ENCODE data around the gene HOOK2. TPM values are rescaled to one million over a fixed set of nuclear protein-coding genes. Genes with fewer than 3 reads are reported as not detected.
A peak's percentile ranks its signal among the peaks of the same experiment; 100 is the strongest.

Gene HOOK2
- total RNA-seq (2016; rRNA removed; fragmentation: Illumina TruSeq; extraction: Trizol), result 7.3 and 12.9 TPM in 2 replicates
- total RNA-seq (2016; cell fraction: cytosol; rRNA removed; fragmentation: Illumina TruSeq; extraction: Trizol; ENCODE audit: low read depth), result 3.3 and 3.6 TPM in 2 replicates
- total RNA-seq (2016; cell fraction: insoluble cytoplasmic fraction; rRNA removed; fragmentation: Illumina TruSeq; extraction: Trizol), result 6.4 and 13.9 TPM in 2 replicates
- 2.8 and 3.5 TPM in 2 replicates for total RNA-seq (2016; cell fraction: membrane; rRNA removed; fragmentation: Illumina TruSeq; extraction: Trizol)
- 11.6 and 14.2 TPM in 2 replicates for total RNA-seq (2016; cell fraction: nucleus; rRNA removed; fragmentation: Illumina TruSeq; extraction: Trizol)
- 9.2 and 11.1 TPM in 2 replicates for polyA plus RNA-seq (2011; rRNA removed)
- 4.3 and 4.7 TPM in 2 replicates for polyA plus RNA-seq (2011; cell fraction: cytosol; rRNA removed)
- polyA plus RNA-seq (2011; cell fraction: nucleus; rRNA removed), result 77.7 and 77.9 TPM in 2 replicates
- 15.8 and 16.0 TPM in 2 replicates for polyA plus RNA-seq (2012)
- polyA plus RNA-seq (2016; cell fraction: cytosol; fragmentation: Illumina TruSeq; extraction: Trizol; ENCODE audit: low read depth), result 0.83 and 0.93 TPM in 2 replicates
- polyA plus RNA-seq (2016; cell fraction: insoluble cytoplasmic fraction; fragmentation: Illumina TruSeq; extraction: Trizol; ENCODE audit: low read depth), result 5.4 and 6.8 TPM in 2 replicates
- polyA plus RNA-seq (2016; cell fraction: membrane; fragmentation: Illumina TruSeq; extraction: Trizol; ENCODE audit: low read depth), result 1.6 and 1.7 TPM in 2 replicates
- polyA plus RNA-seq (2016; cell fraction: nucleus; fragmentation: Illumina TruSeq; extraction: Trizol; ENCODE audit: insufficient read depth, low read depth), result 55.0 and 69.3 TPM in 2 replicates
- 6.5 and 15.0 TPM in 2 replicates for polyA minus RNA-seq (2011; rRNA and poly(A)+ RNA removed; ENCODE audit: low replicate concordance)
- polyA minus RNA-seq (2011; cell fraction: cytosol; rRNA and poly(A)+ RNA removed), result 3.4 and 5.3 TPM in 2 replicates
- polyA minus RNA-seq (2011; cell fraction: nucleus; rRNA and poly(A)+ RNA removed), result 13.1 and 15.0 TPM in 2 replicates
- Bru-seq, nascent RNA, result percentile 61 among the genes with signal in this experiment
- BruChase-seq, experiment 1, labeled RNA remaining after a 6-hour chase, result percentile 66 among the genes with signal in this experiment
- BruChase-seq, experiment 2, labeled RNA remaining after a 2-hour chase, result percentile 57 among the genes with signal in this experiment
- long read RNA-seq, experiment 1, transcript HOOK2-201 (22 exons, 2,603 nt), result major isoform, 7 of 14 reads
- long read RNA-seq, experiment 1, partial matches to known transcripts, result 0 of 14 reads
- long read RNA-seq, experiment 1, other reads (novel, unspliced or antisense), result 6 of 14 reads
- long read RNA-seq, experiment 2, transcript HOOK2-201 (22 exons, 2,603 nt), result major isoform, 6 of 31 reads
- long read RNA-seq, experiment 2, partial matches to known transcripts, result 12 of 31 reads
- long read RNA-seq, experiment 2, other reads (novel, unspliced or antisense), result 13 of 31 reads

GRCh38 chr19:12774588-12775555 lies at the start of gene HOOK2:
HOOK2 (minus strand) TSS chr19:12775552; CDS start chr19:12775449, 103 bp downstream.
- Histone ChIP-seq H3K9me3 (ENCODE audit: low read length) (no peaks in the 10 kb centered on the region), H3K36me3 (replicated peaks in 1 of 2; ENCODE audit: control insufficient read depth in 1 of 2, insufficient read depth in 2 of 2, low read length in 2 of 2) (no peaks in the 10 kb centered on the region), H3K79me2 (ENCODE audit: insufficient read depth, low read length) (no peaks in the 10 kb centered on the region), H3K9ac (ENCODE audit: insufficient read depth, low read depth, low read length) (peak within 1 kb of the TSS; percentile 87), H3K27me3 (ENCODE audit: control insufficient read depth in 1 of 2, insufficient read depth in 2 of 2, low read length in 2 of 2) (no peaks in the 10 kb centered on the region), H3K27ac (ENCODE audit: extremely low read length, insufficient read depth, low read length) (peak within 1 kb of the TSS; percentile 76), H3K4me1 (ENCODE audit: insufficient read depth, low read length) (peaks cover 30% of the 10 kb centered on the region), H4K20me1 (ENCODE audit: insufficient read depth, low read length) (no peaks in the 10 kb centered on the region), H2AFZ (ENCODE audit: low read length) (no peak within 1 kb of the TSS), H3K4me3 (replicated peaks in 1 of 3; ENCODE audit: insufficient read depth in 1 of 3, low read depth in 2 of 3, low read length in 3 of 3) (peak within 1 kb of the TSS; percentile 72 to 92 (median 90); a peak in 5 of 6 replicates), H3K4me2 (ENCODE audit: low read depth, low read length) (peak within 1 kb of the TSS; percentile 93)
- no peak; the same call in 2 of the 3 replicates for ATAC-seq
- intact Hi-C loops (cut with micrococcal nuclease; ENCODE audit: unreplicated experiment), result no loop called here
- 71% methylated on average over 15 of the region's 58 CpGs for WGBS (ENCODE audit: low lambda C conversion rate)
- FAIRE-seq, result no peak
- POLR2A ChIA-PET, result interaction anchor here (2.3 to 6.4 kb wide), 2 partner anchors 9 to 17 kb away, joined by 13 to 124 read pairs; partner anchors contain the start of gene JUNB
- DNase-seq (ENCODE audit: low spot score), result no peak
- CTCF ChIA-PET (ENCODE audit: low intra/inter-chr PET ratio, low total read pairs), result interaction anchor here (0.7 to 1.6 kb wide), 4 partner anchors 9 to 22 kb away, joined by 4 to 9 read pairs (median 6); no protein-coding TSS in a partner anchor
- BruUV-seq (replicated peaks), result TSS peak; percentile 70
- in situ Hi-C loops (cut with HindIII; ENCODE audit: extremely low pct_ligation_motif_present, low pct_unique_long_range_greater_than_20kb), result loop anchor here (5.0 kb wide), 1 partner anchor 62 kb away; the partner anchor contains the start of gene MAST1
- no peak for TF ChIP-seq CHD4 (IDR thresholded peaks at IDR 0.05; ENCODE audit: borderline replicate concordance, low read length)
- TF ChIP-seq ZFYVE20 (CRISPR knock-in tag; IDR thresholded peaks at IDR 0.05; ENCODE audit: borderline replicate concordance, low read depth), result 0 out of 2 replicates have a peak, but pooled peaks have one; percentile 45
- no peak for TF ChIP-seq FIP1L1 (IDR thresholded peaks at IDR 0.05; ENCODE audit: borderline replicate concordance, insufficient read depth, low read depth, low read length)
- no peak for TF ChIP-seq ZKSCAN8 (CRISPR knock-in tag; IDR thresholded peaks at IDR 0.05; ENCODE audit: borderline replicate concordance)
- TF ChIP-seq MXD3 (CRISPR knock-in tag; IDR thresholded peaks at IDR 0.05), result peak; percentile 38; the same call in 1 of the 2 replicates
- no peak for TF ChIP-seq MAZ (IDR thresholded peaks at IDR 0.05; ENCODE audit: borderline replicate concordance, low read depth, low read length)
- TF ChIP-seq MAZ (CRISPR knock-in tag; IDR thresholded peaks at IDR 0.05; ENCODE audit: low read depth), result 0 out of 2 replicates have a peak, but pooled peaks have one; percentile 47
- no peak for TF ChIP-seq BRCA1 (CRISPR knock-in tag; IDR thresholded peaks at IDR 0.05)
- 0 out of 2 replicates have a peak, but pooled peaks have one; percentile 46 for TF ChIP-seq NR0B2 (CRISPR knock-in tag; IDR thresholded peaks at IDR 0.05)
- TF ChIP-seq MTA3 (CRISPR knock-in tag; IDR thresholded peaks at IDR 0.05), result no peak

Data from HepG2 (cell line).